Stimulated activated CD4-positive, alpha-beta T cell treated with anti-CD3 and anti-CD28 coated beads, Interleukin-12 subunit alpha, Interleukin-12 subunit beta, amount 100 ng/mL, for 4 hours (primary cell): Measurements from ENCODE around the gene STARD5.
"Not testable (repeated sequence)": the region's sequence is repeated elsewhere in the genome, so short reads cannot be mapped to it uniquely, and the experiment has no call there.

ENCODE experiments used
- DNase-seq: peaks from one replicate; pipeline ENCODE4 v3.0.0-alpha.2; 2020

The STARD5 gene

DNA sequence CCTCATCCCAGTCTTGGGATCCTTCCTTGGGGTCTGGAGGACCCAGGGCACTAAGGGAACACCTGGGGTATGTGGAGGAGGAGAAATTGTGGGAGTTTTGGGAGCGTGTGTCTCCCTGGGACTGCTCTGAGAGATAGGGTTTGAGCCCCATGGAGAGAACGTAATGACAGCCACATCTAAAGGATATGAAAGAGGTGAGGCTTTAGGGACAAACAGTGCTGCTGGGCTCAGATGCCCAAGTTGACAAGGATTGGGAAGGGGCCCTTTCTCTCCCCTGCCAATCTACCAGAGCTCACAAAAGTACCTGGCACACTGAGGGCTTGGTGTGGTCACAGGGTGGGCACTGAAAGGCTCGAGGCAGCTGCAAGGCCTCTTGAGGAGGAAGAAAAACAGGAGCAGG, 13.3 kb upstream of the STARD5 start:
- DNase-seq = no peak

DNA sequence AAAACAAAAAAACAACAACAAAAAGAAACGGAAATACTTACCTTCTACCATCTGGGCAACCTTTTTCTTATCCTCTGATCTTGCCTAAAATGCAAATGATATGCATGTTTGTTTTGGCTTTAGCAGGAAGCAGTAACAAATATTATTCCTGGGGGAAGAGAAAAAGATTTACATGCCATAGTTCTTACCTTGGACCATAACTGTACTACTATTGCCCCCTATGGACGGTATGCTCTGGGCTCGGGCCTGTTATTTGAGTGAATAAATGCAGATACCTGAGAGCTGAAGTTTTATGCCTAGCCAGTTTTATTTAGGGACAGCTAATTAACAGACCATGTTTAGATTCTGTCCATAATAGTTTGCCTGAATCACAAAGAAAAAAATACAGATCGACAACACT, 12.6 kb upstream of the STARD5 start:
- DNase-seq = peak; percentile 30

DNA sequence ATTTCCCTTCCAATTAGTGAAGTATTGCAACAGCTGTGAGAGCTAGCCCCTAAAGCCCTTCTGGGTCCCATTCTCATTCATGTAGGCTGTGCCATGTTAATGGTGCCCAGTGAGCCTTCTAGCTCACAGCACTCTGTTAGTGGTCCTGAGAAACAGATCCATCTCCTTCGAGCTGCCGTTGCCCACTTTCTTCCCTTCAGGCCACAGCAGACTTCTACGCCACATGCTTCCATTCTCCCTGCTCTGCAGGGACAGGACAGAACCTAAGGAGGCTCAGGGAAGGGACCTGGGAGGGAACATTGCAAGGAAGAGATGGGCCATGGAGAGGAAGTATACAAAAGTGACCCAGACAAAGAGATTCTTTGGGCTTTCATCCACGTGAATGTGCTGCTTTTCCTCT, 11.7 kb upstream of the STARD5 start:
- DNase-seq = no peak

DNA sequence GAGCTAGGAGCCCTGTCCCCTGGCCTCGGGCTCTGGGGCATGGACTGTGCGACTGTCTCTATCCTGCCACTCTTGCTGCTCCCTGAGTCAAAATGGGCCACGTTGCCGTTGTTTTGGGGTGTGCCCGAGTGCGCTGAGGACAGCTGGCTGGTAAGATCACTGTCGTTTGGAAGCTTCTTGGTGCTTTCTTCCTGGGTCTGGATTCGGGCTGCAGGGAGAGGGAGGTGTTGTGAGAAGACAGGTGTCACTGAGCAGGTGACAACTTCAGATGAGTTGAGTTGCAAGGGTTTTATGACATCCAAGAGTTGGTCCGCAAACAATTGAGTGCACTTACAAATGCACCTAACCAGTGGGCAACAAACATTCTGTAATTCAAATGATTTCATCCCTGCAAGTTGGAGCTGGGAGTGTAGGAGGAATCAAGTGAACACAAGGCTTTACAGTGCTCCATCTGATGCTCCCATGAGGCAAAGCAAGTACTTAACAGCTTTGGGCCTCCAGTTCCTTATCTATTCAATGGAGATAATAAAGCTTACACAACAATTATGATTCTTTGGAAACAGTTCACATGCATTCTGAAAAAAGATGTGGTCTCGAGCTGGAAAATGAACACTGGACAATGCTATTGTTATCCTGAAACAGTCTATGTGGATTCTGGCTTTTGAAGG, 11.0 kb upstream of the STARD5 start:
- no peak for DNase-seq

DNA sequence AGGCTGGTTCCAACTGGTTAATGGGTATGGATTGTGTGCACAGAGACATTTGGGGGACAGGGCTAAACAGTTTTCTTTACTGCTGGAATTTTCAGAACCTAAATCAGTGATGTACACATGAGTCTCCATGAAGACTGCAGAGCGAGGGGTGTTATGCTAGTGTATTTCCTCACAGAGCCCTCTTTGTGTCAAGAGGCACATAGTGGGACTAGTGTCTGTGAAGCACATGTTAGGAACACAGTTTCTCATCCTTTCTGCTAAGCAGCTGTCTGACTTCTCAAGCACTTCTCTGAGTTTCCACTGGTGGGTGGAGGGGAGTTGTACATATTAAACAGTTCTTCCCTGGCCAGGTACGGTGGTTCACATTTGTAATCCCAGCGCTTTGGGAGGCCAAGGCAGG, 9.4 kb upstream of the STARD5 start:
- DNase-seq = no peak

DNA sequence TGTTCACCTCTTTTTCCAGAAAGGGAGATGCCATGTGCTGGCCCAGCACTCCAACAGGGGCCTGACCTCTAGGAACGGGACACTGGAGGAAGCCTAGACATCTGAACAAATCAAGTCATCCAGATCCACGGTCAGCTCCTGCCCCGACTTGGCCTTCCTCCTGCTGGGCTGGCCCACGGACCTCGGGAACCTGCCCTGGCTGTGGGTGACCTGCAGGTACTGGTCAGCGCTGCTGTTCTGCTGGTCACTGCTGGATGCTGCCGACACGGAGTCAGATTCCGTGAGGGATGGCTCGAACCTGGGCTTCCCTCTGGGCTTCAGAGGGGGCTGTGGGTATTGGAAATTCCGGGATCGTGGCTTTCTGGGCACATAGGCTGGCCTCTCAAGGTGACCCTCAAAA, 8.4 kb upstream of the STARD5 start:
- no peak for DNase-seq

DNA sequence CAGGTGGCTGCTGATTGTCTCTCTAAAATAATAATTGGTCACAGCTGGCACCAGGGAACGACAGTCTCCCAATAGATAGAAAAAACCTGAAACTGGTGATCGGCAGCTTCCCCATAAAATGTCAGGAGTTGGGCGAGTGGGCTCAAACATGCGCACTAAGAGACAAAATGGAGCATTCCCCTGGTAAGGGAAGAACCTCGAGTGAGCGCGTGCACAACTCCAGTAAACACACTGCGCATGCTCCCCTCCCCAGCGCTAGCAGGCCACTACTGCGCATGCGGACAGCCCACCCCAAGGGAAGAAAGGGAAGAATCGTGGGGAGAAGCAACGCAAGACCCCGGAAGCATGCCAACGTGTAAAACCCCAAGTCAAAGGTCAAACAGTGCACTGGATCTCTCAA, 7.7 kb upstream of the STARD5 start:
- no peak for DNase-seq

DNA sequence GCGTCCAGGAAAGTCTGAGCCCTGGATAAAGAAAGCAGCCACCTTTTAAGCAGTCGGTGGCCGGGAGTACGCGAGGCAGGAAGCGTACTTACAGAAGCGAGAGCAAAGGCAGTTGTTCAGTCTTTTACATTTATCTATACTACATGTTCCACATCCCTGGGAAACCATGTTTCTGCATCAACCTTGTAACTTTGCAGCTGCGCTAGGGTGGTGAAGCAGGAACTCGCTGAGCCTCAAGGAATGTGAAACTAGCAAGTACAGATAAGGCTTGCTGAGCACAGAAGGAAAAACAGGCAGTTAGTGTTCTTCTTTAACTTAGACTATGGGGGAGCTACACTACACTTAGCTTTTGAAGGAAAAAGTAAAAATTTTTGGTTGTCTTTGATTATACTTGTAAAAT, 7.2 kb upstream of the STARD5 start:
- DNase-seq = not testable (repeated sequence)

DNA sequence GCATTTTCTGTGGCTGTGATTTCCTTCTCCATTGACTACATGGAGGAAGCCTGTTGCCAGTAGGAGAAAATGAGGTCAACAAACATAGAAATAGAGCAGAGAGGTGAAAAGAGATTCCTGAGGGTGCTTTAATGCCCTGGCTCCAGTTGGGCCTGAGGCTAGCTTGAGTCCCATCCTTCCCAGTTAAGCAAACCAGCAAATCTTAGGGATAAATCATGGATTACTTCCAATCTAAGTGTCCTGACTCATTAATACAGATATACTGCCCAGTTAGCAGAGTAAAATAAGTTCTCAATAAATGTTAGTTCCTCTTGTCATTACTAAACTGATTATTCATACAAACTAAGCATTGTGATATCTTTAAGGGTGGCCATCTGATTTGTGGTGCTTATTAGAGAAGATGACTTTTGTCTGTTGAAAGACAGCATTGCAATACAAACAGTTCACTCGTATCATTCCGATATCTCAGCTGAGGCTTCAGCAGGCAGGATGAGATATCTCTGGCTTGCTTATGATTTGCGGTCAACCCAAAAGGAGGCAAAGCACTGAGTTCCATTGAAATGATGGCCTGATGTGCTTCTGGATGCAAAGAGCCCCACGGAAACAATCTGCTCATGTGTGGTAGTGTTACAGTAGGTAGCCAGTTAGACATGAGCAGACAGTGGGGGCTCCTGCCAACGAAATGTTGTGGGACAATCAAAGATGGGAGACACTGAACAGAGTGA, 6.6 kb upstream of the STARD5 start:
- DNase-seq = no peak

DNA sequence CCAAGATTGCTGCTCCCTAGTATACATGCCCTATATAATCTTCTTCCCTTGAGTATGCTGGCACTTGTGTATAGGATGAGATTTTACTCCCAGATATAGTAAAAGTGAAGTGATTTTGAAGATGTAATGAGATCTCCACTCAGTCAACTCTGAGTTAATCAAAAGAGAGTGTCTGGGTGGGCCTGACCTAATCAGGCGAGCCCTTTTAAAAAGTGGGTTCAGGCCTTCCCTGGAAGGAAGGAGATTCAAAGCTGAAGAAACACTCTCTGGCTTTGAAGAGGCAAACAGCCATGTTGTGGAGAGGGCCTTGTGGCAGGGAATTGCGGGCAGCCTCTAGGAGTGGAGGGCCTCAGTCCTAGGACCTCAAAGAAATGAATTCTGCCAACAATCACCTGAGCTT, 5.5 kb upstream of the STARD5 start:
- no peak for DNase-seq

DNA sequence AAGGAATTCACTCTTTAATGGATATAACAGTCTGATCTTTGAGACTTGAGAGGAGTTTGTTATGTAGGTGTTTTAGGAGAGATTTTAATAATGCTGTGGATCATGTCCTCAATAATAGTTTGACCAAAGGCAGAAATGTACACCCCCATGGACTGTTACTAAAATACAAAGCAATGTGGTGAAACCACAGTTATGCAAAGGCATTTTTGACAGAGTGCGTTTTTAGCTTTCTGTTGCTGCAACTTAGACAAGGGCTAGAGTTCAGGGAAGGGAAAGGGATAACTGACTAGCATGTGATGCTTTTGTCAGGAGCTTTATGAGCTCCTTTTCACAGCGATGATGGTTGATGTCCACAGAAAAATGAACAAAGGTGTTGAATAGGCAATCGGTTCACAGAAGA, 3.6 kb upstream of the STARD5 start:
- no peak for DNase-seq

DNA sequence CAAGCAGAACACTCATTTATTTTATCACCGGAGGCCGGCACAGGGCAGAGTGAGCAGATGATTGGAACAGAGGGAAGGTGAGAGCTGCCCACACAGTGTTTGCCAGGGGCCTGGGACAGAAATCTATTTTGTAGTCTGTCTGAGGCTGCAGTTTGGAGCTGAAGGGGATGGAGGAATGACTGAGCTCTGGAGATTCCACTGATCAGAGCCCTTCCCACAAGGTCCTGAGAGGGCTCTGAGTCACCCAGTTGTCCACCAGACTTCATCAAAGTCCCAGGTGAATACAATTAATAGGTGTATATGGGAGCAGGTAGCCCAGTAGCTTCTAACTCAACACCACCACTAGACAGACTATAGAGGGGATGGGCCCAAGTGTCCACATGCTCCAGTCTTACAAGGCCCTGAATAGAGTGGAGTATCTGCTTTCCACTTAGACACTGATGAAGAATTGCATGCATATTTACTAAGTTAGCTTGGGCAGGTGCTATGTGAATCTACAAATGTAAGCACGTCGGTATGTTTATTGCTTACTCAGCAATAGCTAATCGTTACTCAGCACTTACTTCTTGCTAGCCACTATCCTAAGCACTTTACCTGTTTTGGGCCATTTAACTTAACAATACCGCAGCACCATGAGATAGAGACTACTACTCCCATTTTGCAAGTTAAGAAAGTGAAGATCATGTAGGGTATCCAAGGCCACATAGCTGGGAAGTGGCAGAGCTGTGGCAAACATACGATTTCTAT, 2.7 kb upstream of the STARD5 start:
- no peak for DNase-seq

DNA sequence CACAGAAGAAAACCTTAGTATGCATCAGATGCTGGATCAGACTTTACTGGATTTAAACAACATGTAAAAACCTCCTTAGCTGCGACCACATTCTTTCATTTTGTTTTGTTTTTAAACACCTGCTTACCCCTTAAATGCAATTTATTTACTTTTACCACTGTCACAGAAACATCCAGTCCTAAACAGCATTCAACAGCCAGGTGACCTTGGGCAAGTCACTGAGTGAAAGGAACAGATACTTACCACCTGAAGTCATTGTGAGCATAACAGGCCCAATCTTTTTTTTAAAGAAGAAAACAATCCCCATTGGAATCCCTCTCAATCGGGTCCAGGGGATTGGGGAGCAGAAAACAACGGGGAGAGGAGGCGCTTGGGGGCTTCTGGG, 390 bp downstream of the STARD5 start:
- no peak for DNase-seq

DNA sequence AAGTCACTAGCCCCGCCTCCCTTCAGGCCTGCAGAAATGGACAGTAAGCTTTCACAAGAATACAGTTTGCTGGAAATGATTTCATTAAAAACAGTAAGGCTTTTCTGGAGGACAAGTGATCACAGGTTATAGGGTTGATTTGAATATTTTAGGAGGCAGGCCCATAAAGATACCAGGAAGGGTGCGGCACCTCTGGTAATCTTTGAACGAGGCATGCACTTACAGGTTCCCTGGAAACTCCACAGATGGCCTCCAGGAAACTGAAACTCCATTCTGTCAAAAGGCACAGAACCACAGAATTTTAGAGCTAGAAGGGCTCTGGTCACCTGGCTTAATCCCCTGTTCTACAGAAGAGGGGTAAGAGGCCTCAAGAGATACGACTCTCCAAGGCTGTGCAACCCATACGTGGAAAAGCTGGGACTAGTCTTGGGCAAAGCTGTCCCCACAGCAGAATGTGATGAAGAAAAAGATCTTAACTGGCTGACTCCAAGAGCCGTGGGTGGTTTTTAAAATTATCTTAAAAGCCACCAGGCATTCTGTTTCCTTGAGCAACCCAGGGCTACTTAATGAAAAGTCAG, 1.2 kb downstream of the STARD5 start:
- no peak for DNase-seq

DNA sequence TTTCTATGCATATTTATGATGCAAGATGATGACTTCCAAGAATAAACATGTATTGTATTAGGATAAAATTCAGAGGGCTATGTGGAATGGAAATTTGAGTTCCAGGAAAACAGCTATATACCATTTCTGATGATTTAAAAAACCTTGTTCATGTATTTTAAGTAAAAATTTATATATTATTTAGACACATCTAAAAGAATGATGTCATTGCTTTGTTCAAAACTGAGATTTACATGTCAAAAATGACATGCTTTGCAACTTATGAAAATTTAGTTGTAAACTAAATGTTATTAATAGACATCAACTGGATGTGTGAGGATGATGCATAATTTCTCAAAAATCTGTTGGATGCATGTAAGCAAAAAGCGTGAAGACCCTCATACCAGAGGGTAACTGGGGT, 2.3 kb downstream of the STARD5 start:
- no peak for DNase-seq

DNA sequence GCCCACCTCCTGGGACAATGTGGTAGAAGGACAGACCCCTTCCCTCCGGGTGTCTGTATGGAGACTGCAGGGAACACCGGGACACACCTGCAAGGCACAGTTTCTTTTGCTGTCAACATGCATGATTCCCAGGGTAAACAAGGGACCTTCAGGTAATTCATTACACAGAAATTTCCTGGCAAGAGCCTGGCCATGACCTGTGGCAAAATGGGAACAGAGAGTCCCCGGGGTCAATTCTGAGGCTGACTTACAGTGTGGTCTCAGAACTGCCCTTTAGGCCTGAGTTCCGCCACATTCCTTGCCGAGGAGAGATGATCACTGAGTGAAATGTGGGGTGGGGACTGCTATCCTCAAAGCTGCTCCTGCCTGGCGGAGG, 6.3 kb downstream of the STARD5 start:
- DNase-seq = no peak

DNA sequence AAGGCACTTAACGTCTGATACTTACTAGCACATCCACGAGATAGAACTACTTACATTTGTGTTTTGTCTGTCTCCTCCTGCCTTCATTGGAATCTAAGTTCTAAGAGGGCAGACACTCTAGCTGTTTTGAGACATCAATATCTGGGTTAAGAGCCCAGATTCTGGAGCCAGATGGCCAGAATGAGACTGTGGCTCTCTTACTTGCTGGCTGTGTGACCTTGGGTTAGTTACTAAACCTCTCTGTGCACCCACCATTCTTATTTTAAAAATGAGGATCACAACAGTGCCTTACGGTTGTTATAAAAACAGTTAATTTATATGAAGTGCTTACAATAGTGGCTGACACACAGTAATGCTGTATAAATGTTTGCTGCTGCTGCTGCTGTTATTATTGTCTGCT, 7.7 kb downstream of the STARD5 start:
- DNase-seq = no peak

DNA sequence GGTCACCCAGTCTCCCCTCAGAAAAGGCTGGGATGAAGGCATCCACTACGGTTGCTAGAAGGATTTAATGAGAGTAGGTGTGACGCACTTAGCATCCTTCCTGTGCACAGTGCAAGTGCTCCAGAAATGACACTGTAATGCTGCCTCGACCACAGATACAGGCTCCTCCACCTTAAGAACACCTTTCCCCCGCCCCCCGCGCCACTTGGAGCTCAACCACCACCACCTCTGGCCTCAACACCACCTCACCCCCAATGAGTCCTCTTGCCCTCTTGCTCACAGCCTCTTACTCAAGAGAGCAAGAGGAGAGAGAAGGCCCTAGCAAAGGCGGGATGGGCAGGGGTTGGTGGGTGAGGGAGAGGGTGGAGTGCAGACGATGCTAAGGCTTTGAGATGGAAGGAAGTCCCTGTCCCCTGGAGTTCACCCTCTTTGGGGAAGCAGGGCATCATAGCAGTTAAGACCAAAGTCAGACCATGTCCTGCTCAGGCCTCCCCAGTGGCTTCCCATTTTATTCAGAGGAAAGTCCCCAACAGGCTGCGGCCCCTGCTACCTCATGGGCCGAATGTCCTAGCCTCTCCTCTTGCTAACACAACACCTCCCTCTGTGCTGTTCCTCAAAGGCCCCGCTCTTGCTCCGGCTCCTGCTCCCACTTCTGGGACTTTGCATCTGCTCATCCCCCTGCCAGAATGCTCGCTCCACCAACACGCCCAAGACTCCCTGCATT, 8.3 kb downstream of the STARD5 start:
- DNase-seq = no peak

DNA sequence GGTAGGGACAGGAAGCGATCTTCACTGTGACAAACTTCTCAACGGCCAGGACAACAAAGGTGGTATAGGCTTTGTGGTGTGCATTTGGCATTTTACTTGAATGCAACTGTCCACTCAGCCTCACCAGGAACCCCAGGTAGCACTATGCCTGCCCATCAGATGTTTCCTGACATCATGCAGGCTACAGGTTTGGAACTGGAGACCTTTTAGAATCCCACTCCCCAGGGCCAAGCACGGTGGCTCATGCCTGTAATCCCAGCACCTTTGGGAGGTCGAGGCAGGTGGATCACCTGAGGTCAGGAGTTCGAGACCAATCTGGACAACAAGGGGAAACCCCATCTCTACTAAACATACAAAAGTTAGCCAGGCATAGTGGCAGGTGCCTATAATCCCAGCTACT, 9.6 kb downstream of the STARD5 start:
- DNase-seq = no peak

DNA sequence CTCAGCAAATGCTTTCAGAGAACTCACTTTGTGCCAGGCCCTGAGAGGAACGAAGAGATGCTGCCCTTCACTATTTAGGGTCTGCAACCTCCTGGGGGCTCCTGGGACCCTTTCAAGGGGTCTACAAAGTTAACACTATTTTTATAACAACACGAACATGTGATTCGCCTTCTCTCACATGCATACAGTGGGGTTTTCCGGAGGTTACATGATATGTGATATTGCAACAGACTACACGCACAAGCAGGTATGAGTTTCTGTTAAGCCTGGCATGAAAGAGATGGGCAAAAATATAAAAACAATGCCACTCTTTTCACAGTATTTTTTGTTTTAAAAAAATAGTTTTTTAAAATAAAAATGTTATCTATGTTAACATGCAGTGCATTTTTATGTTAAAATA, 10.3 kb downstream of the STARD5 start:
- no peak for DNase-seq

DNA sequence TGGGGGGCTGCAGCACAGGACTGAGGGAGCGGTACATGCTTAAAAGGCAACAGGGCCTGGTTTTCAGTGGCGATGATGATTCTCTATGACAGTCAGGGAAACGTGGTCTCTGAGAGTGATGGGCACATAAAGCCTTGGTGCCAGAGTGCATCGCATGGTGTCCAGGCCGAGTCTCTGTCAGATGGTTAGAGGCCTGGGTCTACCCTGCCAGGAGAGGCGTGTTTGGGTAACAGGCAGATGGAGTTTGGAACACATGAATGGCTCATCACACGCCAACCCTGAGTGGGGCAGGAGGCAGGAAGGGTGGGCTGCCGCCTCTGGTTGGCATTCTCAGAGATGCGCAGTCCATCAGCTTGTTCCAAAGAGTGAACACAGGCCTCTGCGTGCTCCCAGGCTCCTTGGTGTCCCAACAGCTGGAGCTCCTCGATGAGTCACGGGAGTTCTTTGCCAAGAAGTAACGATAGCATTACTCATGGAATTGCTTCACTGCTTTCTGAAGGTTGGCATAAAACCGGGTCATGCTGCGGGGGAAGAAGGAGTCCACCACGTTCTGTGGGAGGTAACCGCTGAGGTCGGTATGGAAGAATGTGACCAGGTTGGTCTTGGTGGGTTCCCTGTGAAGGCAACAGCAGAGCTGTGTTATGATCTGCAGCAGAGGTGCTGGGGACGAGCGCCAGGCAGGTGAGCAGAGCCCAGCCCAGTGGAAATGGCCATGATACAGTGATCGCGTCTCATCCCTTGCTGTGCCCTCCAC, 11.0 kb downstream of the STARD5 start:
- no peak for DNase-seq

DNA sequence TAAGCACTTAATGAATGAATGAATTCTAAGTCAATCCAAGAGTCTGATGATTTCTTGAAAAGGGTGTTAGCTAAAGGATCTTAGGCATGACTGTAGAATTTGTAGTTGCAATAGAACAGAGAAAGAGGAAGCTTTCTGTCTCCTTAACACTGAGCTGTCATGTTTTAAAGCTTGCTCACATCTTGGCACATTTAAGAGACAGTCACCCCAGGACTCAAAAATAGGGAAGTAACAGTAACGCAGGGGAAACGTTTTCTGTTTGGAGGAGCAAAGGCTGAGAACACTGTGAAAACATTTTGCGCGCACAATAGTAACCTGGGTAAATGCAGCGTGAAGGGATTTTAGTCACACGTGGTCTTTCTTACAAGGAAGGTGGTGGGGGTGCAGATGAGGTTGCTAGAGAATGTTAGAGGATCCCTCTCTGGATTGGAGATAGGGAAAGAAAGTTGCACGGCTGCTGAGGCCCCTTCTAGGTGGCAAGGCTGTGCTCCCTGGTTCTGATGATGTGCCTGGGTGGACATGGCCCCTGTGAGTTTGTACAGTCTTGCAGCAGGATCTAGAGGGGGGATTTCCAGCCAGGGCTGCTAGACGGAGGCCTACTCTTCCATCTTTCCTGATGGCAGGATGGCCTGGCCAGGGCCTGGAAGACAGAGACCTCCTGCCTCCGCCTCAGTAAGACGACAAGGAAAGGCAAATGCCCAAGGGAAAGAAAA, 12.0 kb downstream of the STARD5 start:
- DNase-seq = no peak
